RWPE2 (cell line): ENCODE data around the gene ADAMTSL2.

Source experiments
- ATAC-seq: fragments of 200-7000 bp; cut with Tn5 transposase; 3 replicates; pipeline ENCODE4 v1.9.1; 2021; ENCODE audit warnings: low read depth
- DNase-seq: peaks from one replicate; pipeline ENCODE4 v3.0.0-alpha.2; 2020; ENCODE audit warnings: low spot score
- H3K27ac ChIP-seq: fragments of 450-650 bp; 2 replicates; pipeline ENCODE4 v1.5.1; 2017; ENCODE audit warnings: mild to moderate bottlenecking; ENCODE audit not compliant: poor library complexity, severe bottlenecking
- H3K27me3 ChIP-seq: fragments of 250-450 bp; sonication (Bioruptor Pico); 2 replicates; pipeline ENCODE4 v1.5.1; 2021; ENCODE audit warnings: mild to moderate bottlenecking, moderate library complexity; ENCODE audit not compliant: insufficient read depth, poor library complexity, severe bottlenecking
- H3K36me3 ChIP-seq: fragments of 250-450 bp; sonication (Bioruptor Pico); 2 replicates; pipeline ENCODE4 v1.5.1; 2020; ENCODE audit warnings: low read depth, mild to moderate bottlenecking, moderate library complexity
- H3K4me1 ChIP-seq: fragments of 250-450 bp; sonication (Bioruptor Pico); 2 replicates; pipeline ENCODE4 v1.5.1; 2021; ENCODE audit warnings: mild to moderate bottlenecking, moderate library complexity; ENCODE audit not compliant: insufficient read depth, poor library complexity, severe bottlenecking
- H3K4me3 ChIP-seq: fragments of 250-450 bp; sonication (Bioruptor Pico); 2 replicates; pipeline ENCODE4 v1.5.1; 2021; ENCODE audit warnings: mild to moderate bottlenecking, moderate library complexity; ENCODE audit not compliant: severe bottlenecking
- H3K9me3 ChIP-seq: fragments of 250-450 bp; sonication (Bioruptor Pico); 2 replicates; pipeline ENCODE4 v1.5.1; 2021; ENCODE audit warnings: mild to moderate bottlenecking, moderate library complexity; ENCODE audit not compliant: severe bottlenecking
- TF ChIP-seq, protein P1 (sequence below): fragments of 450-650 bp; IDR thresholded peaks from one replicate; pipeline ENCODE4 v1.5.1; 2017; ENCODE audit warnings: mild to moderate bottlenecking, moderate library complexity; ENCODE audit not compliant: poor library complexity, severe bottlenecking

Gene ADAMTSL2

DNA sequence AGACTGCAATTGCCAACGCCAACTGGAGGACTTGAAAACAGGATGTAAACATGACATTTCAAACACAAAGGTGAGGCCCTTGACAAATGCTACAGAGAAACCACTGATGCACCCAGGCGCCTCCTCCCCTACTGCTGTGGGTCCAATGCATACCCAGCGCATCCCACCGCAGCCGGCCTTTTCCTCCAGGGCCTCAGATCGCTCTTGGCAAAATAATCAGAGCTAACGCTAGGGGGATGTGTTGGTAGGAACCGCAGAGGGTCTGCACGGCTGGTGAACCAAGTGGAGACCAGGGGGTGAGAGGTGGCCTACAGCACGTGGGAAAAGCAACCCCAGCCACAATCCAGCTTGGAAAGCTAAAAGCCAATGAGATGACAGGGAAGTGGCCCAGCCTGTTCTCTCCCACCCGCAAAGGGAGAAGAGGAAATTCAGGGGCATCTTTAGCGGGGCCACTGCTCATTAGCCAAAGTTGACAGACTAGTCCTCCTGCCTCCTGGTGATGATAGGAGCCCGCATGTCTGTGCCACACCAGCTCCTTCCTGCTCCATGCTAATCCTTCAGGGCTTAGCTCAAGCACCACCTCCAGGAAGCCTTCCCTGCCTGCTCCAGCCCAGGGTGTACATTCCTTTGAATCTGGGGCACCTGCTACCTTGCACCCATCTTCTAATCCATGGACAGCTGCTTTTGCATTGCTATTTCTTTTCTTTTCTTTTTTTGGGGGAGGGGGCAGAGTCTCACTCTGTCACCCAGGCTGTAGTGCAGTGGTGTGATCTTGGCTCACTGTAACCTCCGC is 68.8 kb downstream of the ADAMTSL2 start:
- peaks cover 21% of the 10 kb centered on the region for H3K27me3 ChIP-seq
- H3K4me3 ChIP-seq, result no peak overlapping the region
- H3K9me3 ChIP-seq, result no peaks in the 10 kb centered on the region
- TF ChIP-seq, protein P1, sequence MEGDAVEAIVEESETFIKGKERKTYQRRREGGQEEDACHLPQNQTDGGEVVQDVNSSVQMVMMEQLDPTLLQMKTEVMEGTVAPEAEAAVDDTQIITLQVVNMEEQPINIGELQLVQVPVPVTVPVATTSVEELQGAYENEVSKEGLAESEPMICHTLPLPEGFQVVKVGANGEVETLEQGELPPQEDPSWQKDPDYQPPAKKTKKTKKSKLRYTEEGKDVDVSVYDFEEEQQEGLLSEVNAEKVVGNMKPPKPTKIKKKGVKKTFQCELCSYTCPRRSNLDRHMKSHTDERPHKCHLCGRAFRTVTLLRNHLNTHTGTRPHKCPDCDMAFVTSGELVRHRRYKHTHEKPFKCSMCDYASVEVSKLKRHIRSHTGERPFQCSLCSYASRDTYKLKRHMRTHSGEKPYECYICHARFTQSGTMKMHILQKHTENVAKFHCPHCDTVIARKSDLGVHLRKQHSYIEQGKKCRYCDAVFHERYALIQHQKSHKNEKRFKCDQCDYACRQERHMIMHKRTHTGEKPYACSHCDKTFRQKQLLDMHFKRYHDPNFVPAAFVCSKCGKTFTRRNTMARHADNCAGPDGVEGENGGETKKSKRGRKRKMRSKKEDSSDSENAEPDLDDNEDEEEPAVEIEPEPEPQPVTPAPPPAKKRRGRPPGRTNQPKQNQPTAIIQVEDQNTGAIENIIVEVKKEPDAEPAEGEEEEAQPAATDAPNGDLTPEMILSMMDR, result no peak
- no peaks in the 10 kb centered on the region for H3K4me1 ChIP-seq
- no peak overlapping the region for H3K27ac ChIP-seq
- DNase-seq (no peak), ATAC-seq (no peak)
- no peaks in the 10 kb centered on the region for H3K36me3 ChIP-seq

DNA sequence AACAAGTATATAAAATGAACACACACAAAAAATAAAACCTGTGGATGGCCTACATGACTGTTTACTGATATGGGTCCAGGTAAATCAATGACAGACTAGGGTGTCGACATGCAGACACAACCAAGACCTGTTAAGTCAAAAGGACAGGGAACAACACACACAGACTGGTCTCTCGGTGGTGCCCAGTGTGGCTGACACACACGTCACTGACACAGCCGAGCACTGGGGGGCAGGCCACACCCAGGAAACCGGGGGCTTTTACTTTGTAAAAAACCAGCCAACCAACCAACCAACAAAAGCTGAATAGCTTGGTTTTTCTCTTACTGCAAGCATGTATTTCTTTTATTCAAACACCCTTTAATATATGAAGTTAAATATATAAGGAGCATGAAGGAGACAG is 69.7 kb downstream of the ADAMTSL2 start:
- Histone ChIP-seq H3K36me3 (no peaks in the 10 kb centered on the region), H3K9me3 (no peaks in the 10 kb centered on the region), H3K4me1 (no peaks in the 10 kb centered on the region), H3K27me3 (peaks cover 27% of the 10 kb centered on the region), H3K4me3 (no peak overlapping the region), H3K27ac (no peak overlapping the region)
- TF ChIP-seq, protein P1, result no peak
- ATAC-seq (no peak), DNase-seq (no peak)

DNA sequence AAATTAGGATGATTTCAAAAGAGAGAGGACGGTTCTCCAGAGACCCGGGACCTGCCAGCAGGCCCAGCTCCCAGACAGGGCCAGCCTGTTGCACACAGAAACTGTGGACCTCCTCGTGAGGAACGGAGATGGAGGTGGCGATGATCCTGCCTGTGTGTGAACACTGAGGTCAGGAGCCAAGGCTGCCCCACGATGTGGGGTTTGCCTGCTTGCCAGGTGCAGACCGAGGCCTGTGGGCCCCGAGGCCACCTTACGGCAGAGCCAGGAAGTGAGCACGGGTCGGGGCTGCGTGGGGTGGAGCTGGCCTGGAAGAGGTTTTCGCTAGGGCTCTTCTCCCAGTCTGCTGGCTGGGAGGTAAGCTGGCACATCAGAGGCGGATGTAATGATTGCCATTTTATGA is 70.4 kb downstream of the ADAMTSL2 start:
- Histone ChIP-seq H3K27me3 (peaks cover 33% of the 10 kb centered on the region), H3K36me3 (no peaks in the 10 kb centered on the region), H3K9me3 (no peaks in the 10 kb centered on the region), H3K4me3 (no peak overlapping the region), H3K27ac (no peak overlapping the region), H3K4me1 (no peaks in the 10 kb centered on the region)
- ATAC-seq (0 out of 3 replicates have a peak, but pooled peaks have one; percentile 23), DNase-seq (no peak)
- TF ChIP-seq, protein P1, result no peak

DNA sequence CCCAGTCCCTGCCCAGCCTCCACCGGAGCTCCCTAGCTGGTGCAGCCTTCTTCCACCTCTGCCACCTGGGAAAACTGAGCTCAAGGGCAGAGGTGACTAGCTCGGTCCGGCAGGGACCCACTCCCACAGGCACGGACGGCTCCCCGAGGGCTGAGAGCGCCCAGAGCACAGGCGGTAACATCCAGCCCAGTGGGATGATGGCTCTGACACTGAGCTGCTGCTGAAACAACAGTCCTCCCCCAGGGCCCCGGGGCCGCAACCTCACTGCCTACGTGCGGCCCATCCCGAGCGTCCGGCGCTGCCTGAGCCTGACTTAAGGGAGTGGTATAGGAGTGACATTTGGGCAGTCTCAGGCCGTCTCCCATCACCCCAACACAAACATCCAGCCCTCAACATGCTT is 70.9 kb downstream of the ADAMTSL2 start:
- Histone ChIP-seq H3K27ac (no peak overlapping the region), H3K4me1 (no peaks in the 10 kb centered on the region), H3K9me3 (no peaks in the 10 kb centered on the region), H3K36me3 (no peaks in the 10 kb centered on the region), H3K27me3 (peaks cover 36% of the 10 kb centered on the region), H3K4me3 (no peak overlapping the region)
- ATAC-seq (no peak), DNase-seq (no peak)
- TF ChIP-seq, protein P1, result no peak
